Fibroblast of mammary gland (primary cell): ENCODE measurements around the gene CTNNBIP1.

Source experiments
- DNase-seq: peaks from one replicate; pipeline ENCODE4 v3.0.0-alpha.2; 2010; ENCODE audit warnings: low read depth
- H3K4me3 ChIP-seq: 2 replicates; pipeline ENCODE4 v1.5.1; 2011; ENCODE audit warnings: low read depth, mild to moderate bottlenecking, low read length, moderate library complexity; ENCODE audit not compliant: control insufficient read depth
- TF ChIP-seq, protein P1 (sequence below): conservative IDR thresholded peaks from 2 replicates; pipeline ENCODE4 v1.5.1; 2011; ENCODE audit warnings: low read depth, low read length, inconsistent platforms; ENCODE audit not compliant: control insufficient read depth, insufficient read depth

Gene CTNNBIP1

DNA sequence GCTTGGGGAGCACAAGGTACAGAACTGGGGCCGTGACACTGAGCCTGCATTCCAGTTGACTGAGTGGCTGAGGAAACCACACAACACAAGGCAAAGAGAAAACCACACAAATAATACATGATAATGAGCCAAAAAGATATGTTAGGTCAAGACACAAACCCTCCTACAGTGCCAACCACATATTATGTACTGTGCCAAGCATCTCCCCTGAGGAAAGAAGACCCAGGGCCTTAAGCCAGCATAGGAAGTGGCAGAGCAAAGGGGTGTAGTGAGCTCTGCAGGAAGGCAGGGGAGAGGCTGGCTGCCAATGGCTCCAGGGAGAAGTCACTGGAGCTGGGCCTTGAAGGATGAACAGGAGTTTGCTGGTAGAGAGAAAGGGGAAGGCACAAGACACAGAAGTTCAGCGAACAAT, 28.2 kb downstream of the CTNNBIP1 start:
- no peak overlapping the region for H3K4me3 ChIP-seq
- DNase-seq = peak; percentile 64
- TF ChIP-seq, protein P1, sequence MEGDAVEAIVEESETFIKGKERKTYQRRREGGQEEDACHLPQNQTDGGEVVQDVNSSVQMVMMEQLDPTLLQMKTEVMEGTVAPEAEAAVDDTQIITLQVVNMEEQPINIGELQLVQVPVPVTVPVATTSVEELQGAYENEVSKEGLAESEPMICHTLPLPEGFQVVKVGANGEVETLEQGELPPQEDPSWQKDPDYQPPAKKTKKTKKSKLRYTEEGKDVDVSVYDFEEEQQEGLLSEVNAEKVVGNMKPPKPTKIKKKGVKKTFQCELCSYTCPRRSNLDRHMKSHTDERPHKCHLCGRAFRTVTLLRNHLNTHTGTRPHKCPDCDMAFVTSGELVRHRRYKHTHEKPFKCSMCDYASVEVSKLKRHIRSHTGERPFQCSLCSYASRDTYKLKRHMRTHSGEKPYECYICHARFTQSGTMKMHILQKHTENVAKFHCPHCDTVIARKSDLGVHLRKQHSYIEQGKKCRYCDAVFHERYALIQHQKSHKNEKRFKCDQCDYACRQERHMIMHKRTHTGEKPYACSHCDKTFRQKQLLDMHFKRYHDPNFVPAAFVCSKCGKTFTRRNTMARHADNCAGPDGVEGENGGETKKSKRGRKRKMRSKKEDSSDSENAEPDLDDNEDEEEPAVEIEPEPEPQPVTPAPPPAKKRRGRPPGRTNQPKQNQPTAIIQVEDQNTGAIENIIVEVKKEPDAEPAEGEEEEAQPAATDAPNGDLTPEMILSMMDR = no peak

DNA sequence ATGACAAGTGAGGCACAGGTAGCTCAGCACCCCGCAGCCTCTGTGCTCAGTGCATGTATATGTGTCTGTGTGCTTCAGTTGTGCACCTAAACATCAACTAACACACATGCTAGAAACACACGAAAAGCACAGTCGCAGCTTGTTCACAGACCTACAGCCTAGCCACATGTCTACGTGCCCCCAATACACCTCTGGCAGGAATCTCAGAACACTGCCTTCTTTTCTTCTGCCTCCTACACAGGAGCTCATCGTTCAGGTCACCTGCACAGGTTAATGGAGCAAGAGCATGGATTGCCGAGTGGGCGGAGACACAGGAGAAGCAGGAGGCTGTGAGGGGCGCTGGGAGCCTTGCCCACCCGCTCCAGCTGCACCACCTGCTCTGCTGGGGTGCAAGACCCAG, 31.7 kb downstream of the CTNNBIP1 start:
- no peak overlapping the region for H3K4me3 ChIP-seq
- no peak for DNase-seq
- TF ChIP-seq, protein P1 = no peak

DNA sequence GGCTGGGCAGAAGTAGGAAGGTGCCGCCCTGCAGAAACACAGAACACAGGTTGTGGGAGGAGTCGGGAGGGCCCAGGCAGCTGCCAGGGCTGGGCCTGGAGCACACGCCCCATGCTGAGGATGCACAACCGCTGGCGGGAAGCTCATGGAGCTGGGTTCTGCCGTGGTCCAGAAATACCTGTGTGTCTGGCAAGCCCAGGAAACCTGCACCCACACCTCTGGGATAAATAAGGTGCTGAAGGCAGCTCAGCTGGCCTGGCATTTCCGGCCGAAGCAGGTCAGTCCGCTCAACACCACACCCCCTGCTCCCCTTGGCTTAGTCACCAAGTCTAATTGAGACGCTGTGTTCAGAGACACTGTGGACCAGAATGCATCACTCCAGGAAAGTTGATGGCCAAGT, 32.1 kb downstream of the CTNNBIP1 start:
- TF ChIP-seq, protein P1 = no peak
- no peak overlapping the region for H3K4me3 ChIP-seq
- DNase-seq = no peak

DNA sequence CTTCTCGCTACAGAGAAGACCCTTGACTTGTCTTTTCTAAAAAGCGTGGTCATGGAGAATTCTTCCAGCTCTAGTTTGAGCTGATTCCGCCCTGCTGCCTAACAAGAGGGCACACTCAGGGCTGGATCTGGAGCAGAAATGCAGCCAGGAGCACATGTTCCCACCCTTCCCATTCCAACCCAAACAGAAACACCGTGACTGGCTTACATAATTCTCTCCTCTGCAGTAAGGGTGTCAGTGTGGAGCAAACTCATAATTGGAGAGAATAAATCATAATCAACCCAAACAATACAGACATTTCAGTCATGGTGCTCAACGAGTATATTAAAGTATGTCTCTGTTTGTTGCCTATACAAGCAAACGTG, 34.5 kb downstream of the CTNNBIP1 start:
- TF ChIP-seq, protein P1 = no peak
- DNase-seq = no peak
- no peak overlapping the region for H3K4me3 ChIP-seq

DNA sequence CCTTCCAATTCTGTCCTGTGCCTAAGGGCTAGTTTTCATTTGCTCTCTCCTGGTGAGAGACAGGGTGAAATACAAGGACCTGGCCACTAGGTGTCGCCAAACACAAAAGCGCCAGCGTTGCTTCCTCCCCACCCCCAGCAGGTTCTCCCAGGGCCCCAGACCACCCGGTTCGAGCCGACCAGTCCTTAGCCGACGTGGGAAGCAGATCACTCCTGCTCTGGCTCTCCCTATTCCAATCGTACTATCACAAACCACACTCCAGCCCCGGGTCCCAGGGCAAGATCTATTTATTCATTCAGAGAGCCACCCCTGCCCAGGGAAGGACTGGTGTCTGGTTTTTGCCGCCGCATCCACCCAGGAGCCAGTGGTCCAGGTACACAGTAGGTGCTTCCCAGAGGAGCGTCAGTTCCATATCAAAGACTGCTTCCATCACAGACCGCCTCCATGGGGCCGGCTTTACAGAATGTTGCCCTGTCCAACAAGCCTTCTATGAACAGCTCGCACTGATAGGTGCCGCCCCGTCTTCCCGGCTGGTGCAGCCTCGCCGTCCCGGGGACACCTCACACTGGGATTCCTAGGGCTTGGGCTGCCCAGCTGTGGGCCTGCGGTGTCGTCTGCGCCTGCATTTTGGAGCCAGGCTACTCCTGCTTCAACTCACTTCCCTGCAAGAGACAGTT, 35.0 kb downstream of the CTNNBIP1 start:
- H3K4me3 ChIP-seq = no peak overlapping the region
- DNase-seq = peak; percentile 68
- TF ChIP-seq, protein P1 = peak; percentile 94

DNA sequence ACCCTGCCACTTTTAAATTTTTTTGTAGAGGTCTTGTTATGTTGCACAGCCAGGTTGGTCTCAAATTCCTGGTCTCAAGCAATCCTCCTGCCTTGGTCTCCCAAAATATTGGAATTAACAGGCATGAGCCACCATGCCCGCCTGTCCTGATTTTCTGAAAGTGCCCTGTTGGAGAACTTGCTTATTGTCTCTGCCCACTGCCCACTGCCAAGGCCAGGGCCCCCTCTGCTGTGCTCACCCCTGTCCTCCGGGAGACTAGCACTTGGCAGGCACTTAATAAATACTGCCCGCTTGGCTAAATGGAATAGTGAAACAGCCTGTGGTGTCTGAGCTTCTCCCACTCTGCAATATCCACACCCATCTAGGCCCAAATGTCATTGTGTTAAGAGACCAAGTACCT, 35.7 kb downstream of the CTNNBIP1 start:
- DNase-seq = no peak
- TF ChIP-seq, protein P1 = no peak
- H3K4me3 ChIP-seq = no peak overlapping the region

DNA sequence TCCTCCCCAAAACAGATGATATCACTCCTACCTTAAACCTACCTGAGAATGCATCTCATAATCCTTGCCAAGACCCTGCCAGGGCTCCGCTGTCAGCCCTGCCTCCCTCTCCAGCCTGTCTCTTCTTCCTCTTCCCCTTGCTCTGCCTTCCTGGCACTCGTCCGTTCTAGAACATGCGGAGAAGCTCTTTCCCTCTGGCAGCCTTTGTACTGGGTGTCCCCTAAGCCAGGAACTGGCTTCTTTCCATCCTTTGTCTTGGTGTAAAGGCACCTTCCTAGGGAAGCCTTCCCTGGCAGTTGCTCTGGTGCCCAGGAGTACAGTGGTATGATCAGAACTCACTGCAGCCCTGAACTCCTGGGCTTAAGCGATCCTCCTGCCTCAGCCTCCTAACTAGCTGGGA, 36.1 kb downstream of the CTNNBIP1 start:
- no peak overlapping the region for H3K4me3 ChIP-seq
- no peak for DNase-seq
- TF ChIP-seq, protein P1 = no peak
